ENCODE measurements around the gene AKAP13. TPM values are rescaled to one million over a fixed set of nuclear protein-coding genes. Genes with fewer than 3 reads are reported as not detected.
A peak's percentile ranks its signal among the peaks of the same experiment; 100 is the strongest.
"Not testable (repeated sequence)": the region's sequence is repeated elsewhere in the genome, so short reads cannot be mapped to it uniquely, and the experiment has no call there.

AKAP13 gene
- total RNA-seq = 57.7 and 71.8 TPM in 2 replicates

- DNase-seq (ENCODE audit: low read depth, low spot score) = peak; percentile 98
Measured at GRCh38 chr15:85380217-85380811, at the start of gene AKAP13. Gene AKAP13, plus strand, starts transcription at chr15:85380603. Its CDS starts 105,118 bp downstream, at chr15:85485721.

GRCh38 chr15:85330901-85331588, 49.4 kb upstream of the AKAP13 start:
- peak; percentile 60 for DNase-seq (ENCODE audit: low read depth, low spot score)

GRCh38 chr15:85331655-85332285, 48.6 kb upstream of the AKAP13 start:
- no peak for DNase-seq (ENCODE audit: low read depth, low spot score)

GRCh38 chr15:85333132-85333831, 47.1 kb upstream of the AKAP13 start:
- DNase-seq (ENCODE audit: low read depth, low spot score) = no peak

- no peak for DNase-seq (ENCODE audit: low read depth, low spot score)
Measured at GRCh38 chr15:85334241-85334640, 46.2 kb upstream of the AKAP13 start.

- DNase-seq (ENCODE audit: low read depth, low spot score) = no peak
Measured at GRCh38 chr15:85335193-85335942, 45.0 kb upstream of the AKAP13 start.

GRCh38 chr15:85336880-85337279, 43.5 kb upstream of the AKAP13 start:
- no peak for DNase-seq (ENCODE audit: low read depth, low spot score)

- DNase-seq (ENCODE audit: low read depth, low spot score) = no peak
Measured at GRCh38 chr15:85337425-85338074, 42.9 kb upstream of the AKAP13 start.

GRCh38 chr15:85340321-85340665, 40.1 kb upstream of the AKAP13 start:
- DNase-seq (ENCODE audit: low read depth, low spot score) = no peak

GRCh38 chr15:85340852-85341251, 39.6 kb upstream of the AKAP13 start:
- DNase-seq (ENCODE audit: low read depth, low spot score) = no peak

GRCh38 chr15:85342163-85342562, 38.2 kb upstream of the AKAP13 start:
- DNase-seq (ENCODE audit: low read depth, low spot score) = not testable (repeated sequence)

GRCh38 chr15:85343443-85343842, 37.0 kb upstream of the AKAP13 start:
- DNase-seq (ENCODE audit: low read depth, low spot score) = peak; percentile 83

GRCh38 chr15:85344241-85344640, 36.2 kb upstream of the AKAP13 start:
- not testable (repeated sequence) for DNase-seq (ENCODE audit: low read depth, low spot score)

- not testable (repeated sequence) for DNase-seq (ENCODE audit: low read depth, low spot score)
Measured at GRCh38 chr15:85344653-85345114, 35.7 kb upstream of the AKAP13 start.

GRCh38 chr15:85345196-85345918, 35.0 kb upstream of the AKAP13 start:
- DNase-seq (ENCODE audit: low read depth, low spot score) = not testable (repeated sequence)

GRCh38 chr15:85346462-85347084, 33.8 kb upstream of the AKAP13 start:
- DNase-seq (ENCODE audit: low read depth, low spot score) = not testable (repeated sequence)

GRCh38 chr15:85347264-85348047, 32.9 kb upstream of the AKAP13 start:
- not testable (repeated sequence) for DNase-seq (ENCODE audit: low read depth, low spot score)

GRCh38 chr15:85348048-85348766, 32.2 kb upstream of the AKAP13 start:
- DNase-seq (ENCODE audit: low read depth, low spot score) = not testable (repeated sequence)

Measured in pulmonary artery endothelial cell (primary cell).